Daoy (cell line): ENCODE measurements around the gene SNX19. TPM values are rescaled to one million over a fixed set of nuclear protein-coding genes. Genes with fewer than 3 reads are reported as not detected.
A peak's percentile ranks its signal among the peaks of the same experiment; 100 is the strongest.
"Not testable (repeated sequence)": the region's sequence is repeated elsewhere in the genome, so short reads cannot be mapped to it uniquely, and the experiment has no call there.

Experiments used
- DNase-seq: peaks from one replicate; pipeline ENCODE4 v3.0.0-alpha.2; 2015; ENCODE audit warnings: low read depth
- total RNA-seq: library from RNA; depleted of rRNA; stranded (reverse); fragments of >200 nt; shearing (Covaris generic); gene quantifications from 2 replicates; pipeline ENCODE4 v1.2.3, GENCODE V29; 2014

The SNX19 gene
- total RNA-seq, 1 experiment from 2014 or later: 43.3 TPM

DNA sequence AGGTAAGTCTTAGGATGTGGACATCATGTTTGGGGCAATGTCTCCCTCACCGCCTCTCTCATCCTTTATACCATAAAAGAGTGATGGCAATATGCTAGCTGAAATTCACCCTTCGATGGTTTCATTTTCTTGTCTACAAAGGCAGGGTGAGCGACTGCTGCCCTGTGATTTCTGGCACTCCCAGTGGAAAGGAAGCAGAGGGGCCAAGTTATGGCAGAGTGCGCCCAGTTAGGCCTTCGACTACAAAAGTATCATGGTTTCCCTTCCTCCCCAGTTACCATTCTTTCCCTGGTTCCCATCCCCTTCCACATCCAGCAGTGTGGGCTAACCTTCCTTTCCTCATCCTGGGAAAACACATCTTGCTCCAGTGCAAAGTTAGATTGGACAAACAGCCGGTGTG, 43.8 kb downstream of the SNX19 start:
- no peak for DNase-seq

DNA sequence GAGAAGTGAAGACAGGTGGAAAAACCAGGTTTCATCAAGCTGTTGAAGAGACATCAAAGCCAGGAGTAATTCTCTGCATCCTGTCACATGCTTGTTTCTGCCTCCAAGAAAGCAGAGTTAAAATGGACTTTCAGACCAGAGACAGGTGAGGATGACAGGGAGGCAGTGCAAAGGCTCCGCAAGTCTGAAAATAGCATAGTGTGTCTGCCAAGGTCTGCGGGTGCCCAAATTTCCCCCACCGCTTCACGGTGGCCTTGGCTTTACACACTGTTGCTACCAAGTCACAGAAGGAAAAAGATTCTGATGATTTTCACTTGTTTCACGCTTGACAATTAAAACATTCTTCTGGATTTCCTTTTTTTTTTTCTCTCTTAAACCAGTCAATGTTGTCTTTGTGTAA, 44.2 kb downstream of the SNX19 start:
- no peak for DNase-seq

DNA sequence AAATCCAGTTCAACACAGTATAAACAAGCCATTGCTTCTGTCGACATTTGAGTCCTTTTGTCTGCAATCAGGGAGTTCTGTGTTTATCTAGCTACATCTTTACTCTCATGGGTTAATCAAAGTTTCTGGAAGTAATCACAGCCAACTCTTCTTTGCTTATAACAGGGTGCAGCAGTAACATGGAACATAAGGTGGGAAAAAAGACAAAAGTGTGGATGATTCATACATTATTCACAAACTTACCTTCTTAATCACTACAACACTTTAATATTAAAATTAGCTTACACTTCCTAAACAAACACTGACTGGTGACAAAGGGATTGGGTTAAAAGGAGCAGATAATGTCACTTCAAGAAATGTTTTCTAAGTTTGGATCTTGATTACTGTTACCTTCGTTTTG, 44.7 kb downstream of the SNX19 start:
- DNase-seq: no peak

DNA sequence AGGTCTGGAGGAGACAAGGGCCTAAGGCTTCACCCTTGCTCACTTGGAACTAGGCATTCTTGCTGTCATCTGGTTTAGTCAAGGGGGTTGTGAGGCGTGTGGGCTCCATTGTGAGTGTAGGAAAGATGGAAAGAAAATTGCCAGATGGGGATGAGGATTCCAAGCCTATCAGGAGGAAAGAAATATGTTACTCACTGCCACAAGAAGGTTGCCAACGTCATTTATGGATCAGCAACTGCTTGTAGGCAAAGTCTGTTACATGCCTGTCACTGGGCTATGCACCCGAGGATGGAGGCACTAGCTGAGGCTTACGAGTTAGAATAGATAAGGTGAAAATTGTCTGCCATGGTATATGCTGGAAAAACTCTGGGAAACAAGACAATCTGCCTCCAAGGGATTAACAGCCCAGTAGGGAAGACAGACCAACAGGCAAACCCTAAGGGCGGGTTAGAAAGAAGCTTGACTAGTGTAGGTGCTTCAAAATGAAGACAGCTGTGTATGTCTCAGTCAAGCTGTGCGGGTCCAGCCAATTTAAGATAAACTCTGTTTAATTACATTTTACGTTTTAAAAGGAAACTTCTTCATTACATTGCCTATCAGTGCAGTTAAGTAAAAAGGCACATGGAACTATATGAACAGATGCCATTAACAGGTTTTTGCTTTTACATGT, 47.4 kb downstream of the SNX19 start:
- no peak for DNase-seq

DNA sequence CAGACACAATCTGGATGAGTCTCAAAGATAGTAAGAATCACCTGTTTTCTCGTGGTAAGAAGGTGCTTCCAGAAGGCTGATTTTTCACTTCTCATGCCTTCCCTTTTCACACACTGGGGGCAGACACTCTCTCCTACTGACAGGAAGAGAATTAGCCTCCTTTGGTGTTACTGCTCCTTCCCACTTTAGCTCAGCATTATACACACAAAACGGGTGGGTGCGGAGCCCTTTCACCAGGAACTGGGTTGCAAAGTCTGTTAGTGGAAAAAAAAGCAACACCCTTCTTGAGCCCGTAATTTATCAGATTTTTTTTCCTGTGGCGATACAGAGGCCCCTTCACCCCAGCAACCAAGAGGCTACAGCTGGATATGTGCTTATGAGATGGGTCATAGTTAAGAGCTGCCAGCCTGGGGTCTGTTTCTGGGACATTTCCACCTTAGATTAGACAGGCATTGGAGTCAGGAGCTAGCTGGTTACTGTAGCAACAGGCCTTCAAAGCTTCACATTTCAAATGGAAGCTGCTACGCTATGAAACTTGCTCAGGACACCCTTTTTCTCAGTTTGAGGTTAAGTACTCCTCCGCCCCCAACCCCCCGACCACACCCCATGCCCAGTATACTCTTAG, 48.1 kb downstream of the SNX19 start:
- no peak for DNase-seq

DNA sequence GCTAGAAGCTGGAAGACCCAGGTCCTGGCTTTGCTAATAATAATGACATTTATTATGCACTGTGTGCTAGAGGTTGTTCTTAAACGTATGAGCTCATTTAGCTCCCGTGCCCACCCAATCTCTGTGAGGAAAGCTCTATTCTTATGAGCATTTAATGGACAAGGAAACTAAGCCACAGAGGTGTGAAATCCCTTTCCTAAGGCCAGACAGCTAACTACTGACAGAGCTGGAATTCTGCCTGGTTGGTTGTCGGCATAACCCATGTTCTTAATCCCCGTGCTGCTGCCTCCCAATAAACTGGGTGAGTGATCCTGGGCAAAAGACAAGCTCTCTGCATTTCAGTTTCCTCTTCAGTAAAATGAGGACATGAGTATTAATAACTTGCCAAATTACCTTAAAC, 49.4 kb downstream of the SNX19 start:
- DNase-seq: no peak

DNA sequence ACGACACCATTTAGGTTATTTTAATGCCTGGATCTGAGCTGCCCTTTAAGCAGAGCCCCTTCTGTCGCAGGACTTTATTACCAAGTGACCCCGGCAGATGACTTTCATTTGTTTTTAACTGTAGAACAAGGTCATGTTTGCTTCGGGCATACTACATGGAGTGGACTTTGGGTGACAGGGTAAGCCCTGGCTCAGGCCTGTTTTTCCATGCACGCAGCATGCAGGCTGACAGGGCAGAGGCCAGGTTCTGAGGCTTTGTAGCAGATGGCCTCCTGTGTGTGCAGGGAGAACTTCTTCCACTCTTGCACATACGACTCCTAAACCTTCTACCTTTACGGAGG, 50.5 kb downstream of the SNX19 start:
- no peak for DNase-seq

DNA sequence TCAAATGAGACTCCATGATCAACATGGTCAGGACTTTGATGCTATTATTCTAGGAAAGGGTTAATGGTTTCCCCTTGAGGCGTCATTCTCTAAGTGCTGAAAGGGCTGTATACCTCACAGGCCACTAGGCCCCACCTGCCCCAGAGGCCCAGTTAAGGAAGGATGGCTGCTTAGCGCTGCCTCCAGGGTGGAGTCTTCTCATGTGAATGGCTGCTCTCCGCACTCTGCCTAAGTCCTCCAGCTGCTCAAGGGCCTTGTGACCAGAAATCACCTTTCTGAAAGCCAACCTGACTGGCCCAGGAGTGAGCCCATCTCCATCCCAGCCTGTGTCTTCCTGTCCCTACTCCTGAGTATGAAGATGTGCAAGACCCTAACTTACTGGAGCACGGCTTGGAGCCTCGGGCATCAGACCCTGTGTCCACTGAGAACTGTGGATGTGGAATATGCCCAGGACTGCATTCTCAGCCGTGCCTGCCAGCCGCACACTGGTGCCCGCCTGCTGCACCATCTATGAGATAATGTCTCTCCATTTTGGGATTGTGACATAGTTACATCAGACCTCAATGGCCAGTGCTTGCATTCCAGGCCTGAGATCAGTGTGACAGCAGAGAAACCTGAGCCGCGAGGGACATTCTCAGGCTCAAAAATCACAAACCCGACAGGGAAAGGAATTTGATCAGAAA, 51.0 kb downstream of the SNX19 start:
- DNase-seq: no peak

DNA sequence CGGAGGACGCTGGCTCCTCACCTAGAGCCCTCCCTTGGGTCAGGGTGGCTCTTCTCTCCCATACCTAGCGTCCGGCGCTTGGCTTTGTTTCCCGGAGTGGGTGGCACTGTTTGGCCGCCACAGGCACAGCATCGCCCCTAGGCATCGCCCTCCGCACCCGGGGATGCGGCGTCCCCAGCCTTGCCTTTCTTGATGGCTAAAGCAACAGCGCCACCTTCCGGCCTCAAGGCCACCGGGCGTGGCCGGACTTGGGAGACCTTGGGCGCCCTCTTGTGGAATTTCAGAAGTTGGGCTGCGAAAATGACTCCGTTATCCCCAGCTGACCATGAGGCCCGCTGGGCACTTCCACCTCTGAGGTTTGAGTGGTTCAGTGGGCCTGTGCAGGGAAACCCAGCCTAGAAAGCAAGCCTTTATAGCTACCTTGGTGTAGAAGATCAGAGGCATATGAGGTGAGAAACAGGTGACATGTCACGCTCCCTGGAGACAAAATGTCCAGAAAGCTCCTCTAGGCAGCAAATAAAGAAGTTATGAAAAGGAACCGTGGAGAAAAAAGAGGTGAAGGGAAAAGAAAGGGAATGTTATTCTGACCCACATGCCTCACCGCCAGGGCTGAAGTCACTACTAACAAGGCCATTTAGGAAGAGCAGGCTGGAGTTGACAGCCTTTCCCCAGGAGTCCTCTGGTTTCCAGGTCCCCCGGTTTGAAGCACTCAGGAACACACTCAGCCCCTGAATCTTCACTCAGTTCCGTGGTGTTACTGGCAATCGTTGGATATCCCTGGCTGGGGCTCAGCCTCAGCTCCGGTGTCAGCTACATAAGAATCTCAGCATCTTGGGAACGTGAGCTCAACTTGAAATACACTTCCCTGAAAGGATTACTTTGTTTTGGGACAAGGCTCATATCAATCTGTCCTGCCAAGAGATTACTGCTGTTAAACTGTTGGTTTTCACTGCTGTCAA, 54.1 kb downstream of the SNX19 start:
- DNase-seq: peak; percentile 89

DNA sequence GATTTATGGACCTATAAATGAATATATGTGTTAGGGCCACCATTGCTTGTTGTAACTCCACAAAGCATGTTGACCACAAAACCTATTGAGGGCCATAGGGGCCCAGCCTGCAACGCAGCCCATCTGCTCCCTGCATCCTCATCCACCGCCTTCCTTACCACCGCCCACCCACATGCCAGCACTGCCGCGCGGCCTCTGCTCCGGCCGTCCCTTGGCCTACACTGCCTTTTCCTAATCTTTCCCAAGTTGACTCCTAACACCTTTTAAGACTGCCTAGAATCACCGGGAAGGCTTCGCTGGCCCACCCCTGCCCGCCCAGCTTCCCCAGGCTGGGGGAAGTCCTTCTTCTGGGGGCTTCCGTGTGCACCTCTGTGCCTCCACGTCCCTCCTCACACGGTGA, 55.0 kb downstream of the SNX19 start:
- DNase-seq: no peak

DNA sequence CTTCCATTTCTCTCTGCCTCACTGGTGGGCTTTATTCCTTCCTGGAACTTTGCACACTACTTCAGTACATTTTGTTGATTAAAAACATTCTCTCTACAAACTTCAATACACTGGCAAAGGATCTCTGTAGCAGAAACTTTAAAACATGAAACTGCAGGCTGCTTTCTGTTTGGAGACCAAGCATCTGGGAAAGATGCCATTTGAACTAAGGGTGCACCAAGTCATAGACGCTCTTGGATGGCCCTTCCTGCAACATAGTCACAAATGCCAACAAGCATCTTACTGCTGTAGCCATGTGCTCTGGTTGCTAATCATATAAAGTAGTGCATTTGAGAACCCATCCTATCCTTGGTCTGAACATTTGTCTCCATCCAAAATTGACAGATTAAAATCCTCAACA, 56.4 kb downstream of the SNX19 start:
- no peak for DNase-seq

DNA sequence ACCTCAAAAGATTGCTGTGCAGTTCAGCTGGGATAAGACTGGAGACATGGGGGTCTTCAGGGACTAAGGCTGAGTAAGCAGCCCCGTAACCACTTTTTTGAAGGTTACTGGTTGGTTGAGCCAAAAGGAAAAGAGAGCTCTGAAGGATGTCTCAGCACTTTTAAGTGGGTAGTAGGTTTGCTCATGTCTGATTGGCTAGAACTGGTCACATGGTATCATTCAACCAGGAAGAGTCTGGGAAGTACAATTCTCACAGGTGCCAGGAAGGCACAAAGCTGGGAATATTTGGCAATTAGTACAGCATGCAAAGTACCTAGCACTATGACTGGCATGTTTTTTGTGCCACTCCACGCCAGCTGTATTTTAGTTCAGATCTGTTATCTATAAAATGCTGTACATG, 58.1 kb downstream of the SNX19 start:
- no peak for DNase-seq

DNA sequence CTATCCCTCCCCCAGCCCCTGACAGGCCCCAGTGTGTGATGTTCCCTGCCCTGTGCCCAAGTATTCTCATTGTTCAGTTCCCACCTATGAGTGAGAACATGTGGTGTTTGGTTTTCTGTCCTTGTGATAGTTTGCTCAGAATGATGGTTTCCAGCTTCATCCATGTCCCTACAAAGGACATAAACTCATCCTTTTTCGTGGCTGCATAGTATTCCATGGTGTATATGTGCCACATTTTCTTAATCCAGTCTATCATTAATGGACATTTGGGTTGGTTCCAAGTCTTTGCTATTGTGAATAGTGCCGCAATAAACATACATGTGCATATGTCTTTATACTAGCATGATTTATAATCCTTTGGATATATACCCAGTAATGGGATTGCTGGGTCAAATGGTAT, 60.6 kb downstream of the SNX19 start:
- DNase-seq: not testable (repeated sequence)

DNA sequence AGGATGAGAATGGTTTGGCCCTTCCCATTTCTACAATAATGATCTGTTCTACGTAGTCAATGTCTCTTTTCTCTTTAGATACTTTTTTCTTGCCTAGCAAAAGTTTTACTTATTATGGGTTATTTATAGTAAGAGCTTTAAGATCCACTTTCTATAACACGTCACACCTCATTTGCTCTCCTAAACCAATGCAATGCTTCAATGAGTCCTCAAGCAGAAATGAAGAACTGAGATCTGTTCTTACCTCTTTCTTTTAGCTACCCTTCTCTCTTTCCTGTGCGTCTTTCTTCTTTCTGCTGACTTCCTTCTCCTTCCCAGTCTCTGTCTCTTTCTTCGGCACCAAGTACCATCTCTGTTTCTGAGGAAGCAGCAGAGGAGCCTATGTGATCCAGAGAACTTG, 61.8 kb downstream of the SNX19 start:
- DNase-seq: no peak

DNA sequence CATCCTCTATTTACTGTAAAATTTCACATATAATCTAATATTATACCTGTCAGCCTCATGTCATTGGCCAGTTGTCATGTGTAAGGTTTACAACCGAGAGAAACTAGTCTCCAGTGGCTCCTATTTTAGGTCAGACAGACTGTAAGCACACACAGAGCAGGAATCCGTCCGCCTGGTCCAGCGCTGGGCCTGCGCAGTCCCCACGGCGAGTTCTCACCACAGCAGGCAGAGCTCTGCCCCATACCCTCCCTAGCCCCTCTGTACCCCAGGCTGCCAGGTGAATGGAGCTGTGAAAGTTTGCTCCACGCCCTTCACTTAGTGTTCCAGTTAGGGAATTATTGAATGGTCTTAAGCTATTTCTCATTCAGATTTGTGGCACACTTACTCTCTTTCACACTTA, 63.7 kb downstream of the SNX19 start:
- DNase-seq: no peak

DNA sequence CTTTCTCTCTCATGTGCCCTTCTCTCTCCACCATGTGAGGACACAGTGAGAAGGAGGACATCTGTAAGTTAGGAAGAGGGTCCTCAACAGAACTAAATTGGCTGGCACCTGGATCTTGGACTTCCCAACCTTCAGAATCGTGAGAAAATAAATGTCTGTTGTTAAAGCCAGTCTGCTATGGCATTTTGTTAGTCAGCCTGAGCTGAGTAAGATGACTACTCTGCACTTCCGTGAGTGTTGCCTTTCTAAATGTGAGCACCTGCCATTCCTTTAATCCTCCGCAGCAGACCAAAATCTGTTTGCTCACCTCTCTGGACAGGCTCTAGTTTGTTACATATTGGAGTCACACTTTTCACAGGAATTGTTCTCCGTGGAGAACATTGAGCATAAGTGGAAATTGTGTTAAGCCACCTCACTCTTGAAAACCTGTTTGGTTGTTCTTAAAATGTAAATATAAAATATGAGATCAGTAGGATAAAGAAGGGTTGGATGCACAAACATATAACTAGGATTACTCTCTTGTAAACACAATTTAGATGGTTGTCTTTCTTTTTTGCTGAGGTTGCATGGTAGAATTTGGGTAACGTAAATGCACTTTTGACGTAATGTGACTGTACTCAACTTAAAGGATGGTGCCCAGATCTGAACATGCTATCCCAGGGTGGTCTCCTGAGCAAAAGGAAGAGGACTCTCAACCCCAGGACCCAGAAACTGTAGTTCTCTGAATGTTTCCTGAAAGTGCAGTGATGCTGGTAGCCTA, 65.9 kb downstream of the SNX19 start:
- DNase-seq: no peak

DNA sequence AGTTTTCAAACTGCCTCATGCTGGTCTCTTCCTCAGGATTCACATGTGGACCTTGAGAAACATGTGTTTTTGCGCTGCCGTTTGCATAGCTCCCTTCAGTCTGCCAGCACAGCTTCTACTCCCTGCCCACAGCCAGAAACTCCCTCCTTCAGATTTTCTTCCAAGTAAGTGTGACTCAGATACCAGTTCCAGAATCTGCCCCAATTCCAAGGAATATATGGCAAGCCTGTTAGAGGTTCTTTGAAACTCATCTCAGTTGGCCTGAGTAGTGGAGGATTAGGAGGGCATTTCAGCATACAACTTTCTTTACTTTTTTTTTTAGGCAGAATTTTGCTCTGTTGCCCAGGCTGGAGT, 67.1 kb downstream of the SNX19 start:
- peak; percentile 34 for DNase-seq

DNA sequence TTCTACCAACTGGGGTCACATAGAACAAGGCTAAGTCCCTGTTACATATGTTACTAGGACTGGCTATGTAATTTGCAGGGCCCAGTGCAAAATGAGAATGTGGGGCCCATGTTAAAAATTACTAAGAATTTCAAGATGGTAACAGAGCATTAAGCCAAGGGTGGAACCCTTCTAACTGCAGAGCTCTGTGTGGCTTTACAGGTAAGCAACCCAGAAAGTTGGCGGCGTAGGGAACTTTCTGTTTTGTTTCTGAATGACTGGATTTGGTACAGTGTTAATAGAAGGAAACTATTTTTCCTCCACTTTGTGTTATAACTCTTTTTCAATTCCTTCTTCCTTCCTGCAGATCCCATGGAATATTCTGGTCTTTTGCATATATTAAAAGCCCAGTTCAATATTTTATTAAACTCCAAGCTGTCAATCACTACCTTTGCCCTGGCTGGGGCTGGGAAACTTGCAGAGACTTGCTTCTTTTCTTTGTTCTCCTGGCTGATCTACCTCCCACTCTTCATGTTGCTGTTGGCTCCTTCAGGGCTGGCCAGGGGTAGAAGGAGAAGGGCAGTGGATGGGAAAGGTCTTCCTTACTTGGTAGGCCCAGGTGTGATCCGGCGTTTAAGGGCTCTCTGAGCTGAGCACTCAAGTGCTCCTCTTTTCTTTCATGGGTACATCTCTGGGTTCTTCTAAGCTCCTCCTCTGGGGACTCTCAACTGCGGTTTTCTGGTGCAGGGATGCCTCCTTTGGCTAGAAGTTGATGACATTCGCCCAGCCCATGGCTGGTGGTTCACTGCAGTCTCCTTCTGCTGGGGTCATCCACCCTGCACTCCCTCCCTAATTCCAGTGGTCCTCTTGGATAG, 67.7 kb downstream of the SNX19 start:
- DNase-seq: no peak

DNA sequence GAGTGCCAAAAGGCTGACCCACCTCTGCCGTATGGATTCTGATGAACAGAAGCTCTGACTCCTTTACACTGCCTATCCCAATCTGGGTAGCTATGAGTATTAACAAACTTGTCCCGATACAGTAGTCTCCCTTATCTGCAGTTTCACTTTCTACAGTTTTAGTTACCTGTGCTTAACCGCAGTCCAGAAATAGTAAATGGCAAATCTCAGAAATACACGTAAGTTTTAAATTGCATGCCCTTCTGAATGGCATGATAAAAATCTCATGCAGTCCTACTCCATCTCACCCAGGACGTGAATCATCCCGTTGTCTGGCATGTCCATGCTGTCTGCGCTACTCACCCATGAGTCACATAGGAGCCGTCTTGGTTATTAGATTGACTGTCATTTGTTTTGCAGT, 68.8 kb downstream of the SNX19 start:
- DNase-seq: peak; percentile 92

DNA sequence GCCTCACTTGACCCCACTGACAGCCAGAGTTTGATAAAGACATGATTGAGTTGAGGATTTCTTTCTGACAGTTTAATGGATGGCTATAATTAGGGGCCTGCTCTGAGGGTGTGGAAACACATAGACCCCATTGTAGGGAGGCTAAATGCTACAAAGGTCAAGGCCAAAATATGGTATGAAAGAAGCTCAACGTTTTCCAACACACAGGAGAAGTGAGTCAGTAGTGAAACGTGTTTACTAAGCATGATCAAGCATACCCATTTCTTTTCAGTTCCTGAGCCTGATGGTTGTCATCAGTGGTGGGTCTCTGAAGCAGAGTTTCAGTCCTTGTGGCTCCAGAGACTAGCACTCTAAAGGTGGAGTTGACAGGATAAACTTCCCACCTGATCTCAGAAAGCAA, 69.7 kb downstream of the SNX19 start:
- DNase-seq: no peak

DNA sequence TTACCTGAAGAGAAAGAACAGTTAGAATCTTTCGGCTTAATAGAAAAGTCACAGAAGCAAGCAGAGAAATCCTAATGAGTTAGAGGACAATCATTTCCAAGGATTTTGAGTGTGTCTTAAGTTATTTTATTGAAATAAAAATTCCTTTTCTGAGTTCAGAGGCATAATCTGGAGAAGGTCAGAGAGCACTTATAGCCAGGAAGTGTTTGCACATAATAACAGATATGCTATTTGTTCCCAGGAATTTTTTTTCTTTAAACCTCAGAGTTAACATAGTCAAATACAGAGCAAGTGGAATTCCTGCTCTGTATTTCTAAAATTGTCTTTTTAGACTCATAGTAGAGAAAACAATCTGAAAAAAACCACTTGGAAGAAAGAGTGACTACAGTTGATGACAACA, 74.3 kb downstream of the SNX19 start:
- no peak for DNase-seq
